Testis (tissue), 3 donors: ENCODE results near the gene CEACAM3. TPM values are rescaled to one million over a fixed set of nuclear protein-coding genes. Genes with fewer than 3 reads are reported as not detected.
A peak's percentile ranks its signal among the peaks of the same experiment; 100 is the strongest.

ENCODE experiments used
- DNase-seq: peaks from one replicate; pipeline ENCODE4 v3.0.0-alpha.2; 2019
- H3K27ac ChIP-seq, 2 donors: fragments of 200-600 bp; sonication (generic); one replicate each; pipeline ENCODE4 v1.5.1; 2019
- H3K27me3 ChIP-seq: fragments of 200-600 bp; sonication (generic); one replicate; pipeline ENCODE4 v1.5.1; 2019
- H3K36me3 ChIP-seq: fragments of 200-600 bp; sonication (generic); one replicate; pipeline ENCODE4 v1.5.1; 2017; ENCODE audit warnings: low read depth; ENCODE audit errors: missing control alignments
- H3K4me1 ChIP-seq: fragments of 200-600 bp; sonication (generic); one replicate; pipeline ENCODE4 v1.5.1; 2019
- H3K4me3 ChIP-seq, 2 donors: fragments of 200-600 bp; sonication (generic); one replicate each; pipeline ENCODE4 v1.5.1; 2017 to 2019
- H3K9me3 ChIP-seq: fragments of 200-600 bp; sonication (generic); one replicate; pipeline ENCODE4 v1.5.1; 2017
- POLR2A ChIP-seq: fragments of 450-650 bp; IDR thresholded peaks from one replicate; pipeline ENCODE4 v1.6.1; 2017; ENCODE audit warnings: antibody characterized with exemption, mild to moderate bottlenecking, moderate library complexity
- WGBS, 2 donors: methylation state at CpG; one replicate each; pipeline ENCODE4 v1.1.5; 2018; 5-methylcytosine and 5-hydroxymethylcytosine counted together
- intact Hi-C: fragments of 100-400 bp; cut with DNase I; formaldehyde crosslinking; loops from one replicate; pipeline ENCODE4 v1.15.1; 2023; ENCODE audit warnings: low total_unique reads
- polyA plus RNA-seq: library from polyadenylated mRNA; stranded (reverse); fragments of 350-450 nt; fragmentation: Illumina TruSeq; extraction: RNeasy Lipid Tissue Mini Kit (QIAGEN cat#74804); gene quantifications from one replicate; pipeline ENCODE4 v1.2.3, GENCODE V29; 2014; ENCODE audit warnings: low read depth, low replicate concordance; ENCODE audit not compliant: insufficient read depth
- total RNA-seq, 2 donors: library from RNA; depleted of rRNA; stranded (reverse); fragments of >200 nt; gene quantifications; one replicate each; pipeline ENCODE4 v1.2.3, GENCODE V29; 2016
- TF ChIP-seq, protein P1 (sequence below), 3 experiments: fragments of 450-650 bp in 2 of 3; fragments of 200-600 bp in 1 of 3; sonication (generic) in 1 of 3; IDR thresholded peaks; one replicate each; pipeline ENCODE4 v1.5.1; 2016 to 2019; ENCODE audit warnings: antibody characterized with exemption in 3 of 3, mild to moderate bottlenecking in 2 of 3, moderate library complexity in 1 of 3

The CEACAM3 gene
- total and polyA plus RNA-seq, 3 donors from 2014 or later = not detected

DNA sequence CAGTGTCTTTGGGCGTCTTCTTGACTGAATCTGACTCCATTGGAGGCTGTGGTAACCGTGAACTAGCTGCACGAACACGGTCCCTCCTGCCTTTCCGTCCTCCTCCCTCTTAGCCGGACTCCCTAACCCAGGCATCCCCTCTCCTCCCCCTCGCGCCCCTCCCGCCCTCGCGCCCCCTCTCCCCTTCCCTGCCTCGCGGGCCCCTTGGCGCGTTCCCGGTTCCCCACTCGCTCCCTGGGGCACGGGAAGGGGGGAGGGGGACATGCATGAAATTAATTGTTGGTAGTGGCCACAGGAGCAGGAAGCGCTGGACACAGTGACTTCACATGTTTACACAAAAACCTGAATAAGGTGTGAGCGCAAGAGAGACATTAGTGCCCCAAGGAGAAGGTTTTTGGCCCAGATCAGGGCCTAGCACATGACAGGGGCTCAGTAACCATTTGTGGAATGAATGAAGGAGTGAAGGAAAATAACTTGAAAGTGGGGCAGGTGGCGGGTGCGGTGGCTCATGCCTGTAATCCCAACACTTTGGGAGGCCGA, 48.7 kb downstream of the CEACAM3 start:
- Histone ChIP-seq H3K9me3 (no peaks in the 10 kb centered on the region), H3K27me3 (no peaks in the 10 kb centered on the region), H3K4me1 (no peaks in the 10 kb centered on the region), H3K4me3 (peak overlapping the region; percentile 46 to 49), H3K27ac (peak overlapping the region; percentile 28 to 83), H3K36me3 (no peaks in the 10 kb centered on the region)
- DNase-seq = no peak
- TF ChIP-seq POLR2A = no peak
- TF ChIP-seq, protein P1, sequence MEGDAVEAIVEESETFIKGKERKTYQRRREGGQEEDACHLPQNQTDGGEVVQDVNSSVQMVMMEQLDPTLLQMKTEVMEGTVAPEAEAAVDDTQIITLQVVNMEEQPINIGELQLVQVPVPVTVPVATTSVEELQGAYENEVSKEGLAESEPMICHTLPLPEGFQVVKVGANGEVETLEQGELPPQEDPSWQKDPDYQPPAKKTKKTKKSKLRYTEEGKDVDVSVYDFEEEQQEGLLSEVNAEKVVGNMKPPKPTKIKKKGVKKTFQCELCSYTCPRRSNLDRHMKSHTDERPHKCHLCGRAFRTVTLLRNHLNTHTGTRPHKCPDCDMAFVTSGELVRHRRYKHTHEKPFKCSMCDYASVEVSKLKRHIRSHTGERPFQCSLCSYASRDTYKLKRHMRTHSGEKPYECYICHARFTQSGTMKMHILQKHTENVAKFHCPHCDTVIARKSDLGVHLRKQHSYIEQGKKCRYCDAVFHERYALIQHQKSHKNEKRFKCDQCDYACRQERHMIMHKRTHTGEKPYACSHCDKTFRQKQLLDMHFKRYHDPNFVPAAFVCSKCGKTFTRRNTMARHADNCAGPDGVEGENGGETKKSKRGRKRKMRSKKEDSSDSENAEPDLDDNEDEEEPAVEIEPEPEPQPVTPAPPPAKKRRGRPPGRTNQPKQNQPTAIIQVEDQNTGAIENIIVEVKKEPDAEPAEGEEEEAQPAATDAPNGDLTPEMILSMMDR (IDR thresholded peaks at IDR 0.05) = no peak
- intact Hi-C loops = no loop called here
- 63 to 82% methylated on average over 18 to 23 of the region's 23 CpGs for WGBS, 2 donors

DNA sequence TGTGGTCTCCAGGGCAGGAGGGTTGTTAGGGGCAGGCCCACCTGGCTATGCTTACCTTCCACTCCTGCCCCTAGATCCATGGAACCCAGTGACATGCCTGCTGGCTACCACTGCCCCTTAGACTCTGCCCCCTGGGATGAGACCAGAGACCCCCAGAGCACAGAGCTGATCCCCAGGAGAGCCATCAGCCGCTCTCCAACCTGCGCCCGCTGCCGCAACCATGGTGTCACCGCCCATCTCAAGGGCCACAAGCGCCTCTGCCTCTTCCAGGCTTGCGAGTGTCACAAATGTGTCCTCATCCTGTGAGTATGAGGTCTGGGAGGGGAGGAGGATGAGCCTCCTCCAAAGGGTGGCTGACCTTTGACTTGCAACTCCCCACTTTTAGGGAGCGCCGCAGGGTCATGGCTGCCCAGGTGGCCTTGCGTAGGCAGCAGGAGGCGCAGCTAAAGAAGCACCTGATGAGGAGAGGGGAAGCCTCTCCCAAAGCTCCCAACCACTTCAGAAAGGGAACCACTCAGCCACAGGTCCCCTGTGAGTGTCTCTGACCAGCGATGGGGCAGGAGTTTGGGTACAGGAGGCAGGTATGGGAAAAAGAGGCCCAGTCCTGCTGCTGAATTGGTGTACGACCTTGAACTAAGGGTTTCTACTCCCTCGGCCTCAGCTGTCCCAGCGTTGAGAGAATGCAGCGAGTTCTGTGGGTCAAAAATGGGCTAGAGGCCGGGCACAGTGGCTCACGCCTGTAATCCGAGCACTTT, 51.1 kb downstream of the CEACAM3 start:
- intact Hi-C loops = no loop called here
- Histone ChIP-seq H3K27ac (no peak overlapping the region), H3K4me1 (no peaks in the 10 kb centered on the region), H3K36me3 (no peaks in the 10 kb centered on the region), H3K4me3 (no peak overlapping the region), H3K27me3 (no peaks in the 10 kb centered on the region), H3K9me3 (no peaks in the 10 kb centered on the region)
- no peak for TF ChIP-seq POLR2A
- TF ChIP-seq, protein P1 (IDR thresholded peaks at IDR 0.05) = no peak
- DNase-seq = no peak
- 82 to 94% methylated on average over 9 to 19 of the region's 19 CpGs for WGBS, 2 donors

DNA sequence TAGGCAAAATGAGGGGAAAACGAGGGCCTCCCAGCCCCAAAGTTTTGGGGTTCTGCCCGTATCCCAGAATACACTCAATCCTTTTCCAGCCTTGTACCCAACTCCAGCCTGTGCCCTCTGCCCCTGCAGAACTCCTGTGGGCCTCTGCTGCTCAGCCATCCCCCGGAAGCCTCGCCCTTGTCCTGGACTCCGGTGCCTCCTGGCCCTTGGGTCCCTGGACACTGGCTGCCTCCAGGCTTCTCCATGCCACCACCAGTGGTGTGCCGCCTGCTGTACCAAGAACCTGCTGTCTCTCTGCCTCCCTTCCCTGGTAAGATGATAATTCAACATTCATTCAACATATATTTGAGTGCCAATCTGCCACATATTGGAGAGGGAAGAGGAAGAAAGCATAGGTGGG, 52.3 kb downstream of the CEACAM3 start:
- Histone ChIP-seq H3K27ac (no peak overlapping the region), H3K4me1 (no peaks in the 10 kb centered on the region), H3K36me3 (no peaks in the 10 kb centered on the region), H3K9me3 (no peaks in the 10 kb centered on the region), H3K27me3 (no peaks in the 10 kb centered on the region), H3K4me3 (no peak overlapping the region)
- no peak for TF ChIP-seq POLR2A
- TF ChIP-seq, protein P1 (IDR thresholded peaks at IDR 0.05) = no peak
- no peak for DNase-seq
- intact Hi-C loops = no loop called here
- WGBS, 2 donors = 87 to 91% methylated on average over 6 of the region's 6 CpGs

GRCh38 chr19:41849067-41849466, 52.7 kb downstream of the CEACAM3 start:
- no peak overlapping the region for H3K27ac ChIP-seq
- no peaks in the 10 kb centered on the region for H3K36me3 ChIP-seq
- H3K4me1 ChIP-seq = no peaks in the 10 kb centered on the region
- intact Hi-C loops = no loop called here
- TF ChIP-seq, protein P1 (IDR thresholded peaks at IDR 0.05) = no peak
- no peak for TF ChIP-seq POLR2A
- no peak overlapping the region for H3K4me3 ChIP-seq
- no peak for DNase-seq
- no peaks in the 10 kb centered on the region for H3K9me3 ChIP-seq
- no peaks in the 10 kb centered on the region for H3K27me3 ChIP-seq
- WGBS, 2 donors = 72 to 79% methylated on average over 2 of the region's 2 CpGs

GRCh38 chr19:41850381-41850780, 54.0 kb downstream of the CEACAM3 start:
- 74 to 82% methylated on average over 3 to 5 of the region's 5 CpGs for WGBS, 2 donors
- Histone ChIP-seq H3K27me3 (no peaks in the 10 kb centered on the region), H3K9me3 (no peaks in the 10 kb centered on the region), H3K4me3 (no peak overlapping the region), H3K4me1 (no peaks in the 10 kb centered on the region), H3K27ac (no peak overlapping the region), H3K36me3 (no peaks in the 10 kb centered on the region)
- TF ChIP-seq POLR2A = no peak
- TF ChIP-seq, protein P1 (IDR thresholded peaks at IDR 0.05) = no peak
- intact Hi-C loops = no loop called here
- no peak for DNase-seq
